ENCODE results near the gene FGGY. TPM values are rescaled to one million over a fixed set of nuclear protein-coding genes. Genes with fewer than 3 reads are reported as not detected.

Gene FGGY
- total RNA-seq, 1 experiment from 2014 or later: 12.0 TPM

DNA sequence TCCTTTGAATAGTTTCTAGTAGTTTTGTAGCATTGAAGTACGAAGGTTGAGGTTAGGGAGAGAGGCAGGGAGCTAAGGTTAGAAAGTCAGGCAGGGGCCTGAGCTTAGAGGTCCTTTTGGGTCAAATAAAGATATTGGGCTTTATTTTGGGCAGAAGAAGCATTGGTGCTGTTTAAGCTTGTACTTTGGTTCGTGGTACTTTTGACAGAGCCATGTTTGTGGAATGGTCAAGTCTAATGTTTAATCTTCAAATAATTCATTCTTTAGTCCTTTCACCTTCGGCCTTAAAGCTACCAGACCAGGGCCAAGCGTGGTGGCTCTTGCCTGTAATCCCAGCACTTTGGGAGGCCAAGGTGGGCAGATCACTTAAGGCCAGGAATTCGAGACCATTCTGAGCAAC is 12.5 kb downstream of the FGGY start:
- Mint-ChIP-seq H3K4me1 (peaks cover 33% of the 10 kb centered on the region), H3K27me3 (ENCODE audit: low read depth) (no peaks in the 10 kb centered on the region), H3K9me3 (peaks cover 39% of the 10 kb centered on the region), H3K27ac (no peak overlapping the region), H3K4me3 (no peak overlapping the region), H3K36me3 (peaks cover 17% of the 10 kb centered on the region)
- TF ChIP-seq, protein P1, sequence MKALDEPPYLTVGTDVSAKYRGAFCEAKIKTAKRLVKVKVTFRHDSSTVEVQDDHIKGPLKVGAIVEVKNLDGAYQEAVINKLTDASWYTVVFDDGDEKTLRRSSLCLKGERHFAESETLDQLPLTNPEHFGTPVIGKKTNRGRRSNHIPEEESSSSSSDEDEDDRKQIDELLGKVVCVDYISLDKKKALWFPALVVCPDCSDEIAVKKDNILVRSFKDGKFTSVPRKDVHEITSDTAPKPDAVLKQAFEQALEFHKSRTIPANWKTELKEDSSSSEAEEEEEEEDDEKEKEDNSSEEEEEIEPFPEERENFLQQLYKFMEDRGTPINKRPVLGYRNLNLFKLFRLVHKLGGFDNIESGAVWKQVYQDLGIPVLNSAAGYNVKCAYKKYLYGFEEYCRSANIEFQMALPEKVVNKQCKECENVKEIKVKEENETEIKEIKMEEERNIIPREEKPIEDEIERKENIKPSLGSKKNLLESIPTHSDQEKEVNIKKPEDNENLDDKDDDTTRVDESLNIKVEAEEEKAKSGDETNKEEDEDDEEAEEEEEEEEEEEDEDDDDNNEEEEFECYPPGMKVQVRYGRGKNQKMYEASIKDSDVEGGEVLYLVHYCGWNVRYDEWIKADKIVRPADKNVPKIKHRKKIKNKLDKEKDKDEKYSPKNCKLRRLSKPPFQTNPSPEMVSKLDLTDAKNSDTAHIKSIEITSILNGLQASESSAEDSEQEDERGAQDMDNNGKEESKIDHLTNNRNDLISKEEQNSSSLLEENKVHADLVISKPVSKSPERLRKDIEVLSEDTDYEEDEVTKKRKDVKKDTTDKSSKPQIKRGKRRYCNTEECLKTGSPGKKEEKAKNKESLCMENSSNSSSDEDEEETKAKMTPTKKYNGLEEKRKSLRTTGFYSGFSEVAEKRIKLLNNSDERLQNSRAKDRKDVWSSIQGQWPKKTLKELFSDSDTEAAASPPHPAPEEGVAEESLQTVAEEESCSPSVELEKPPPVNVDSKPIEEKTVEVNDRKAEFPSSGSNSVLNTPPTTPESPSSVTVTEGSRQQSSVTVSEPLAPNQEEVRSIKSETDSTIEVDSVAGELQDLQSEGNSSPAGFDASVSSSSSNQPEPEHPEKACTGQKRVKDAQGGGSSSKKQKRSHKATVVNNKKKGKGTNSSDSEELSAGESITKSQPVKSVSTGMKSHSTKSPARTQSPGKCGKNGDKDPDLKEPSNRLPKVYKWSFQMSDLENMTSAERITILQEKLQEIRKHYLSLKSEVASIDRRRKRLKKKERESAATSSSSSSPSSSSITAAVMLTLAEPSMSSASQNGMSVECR (CRISPR knock-in tag; IDR thresholded peaks at IDR 0.05; ENCODE audit: borderline replicate concordance): no peak
- TF ChIP-seq GRHL2 (CRISPR knock-in tag; IDR thresholded peaks at IDR 0.05; ENCODE audit: insufficient replicate concordance, severe bottlenecking) (no peak), PRRX2 (CRISPR knock-in tag; IDR thresholded peaks at IDR 0.05) (no peak), ATF1 (CRISPR knock-in tag; IDR thresholded peaks at IDR 0.05) (no peak), CREM (CRISPR knock-in tag; IDR thresholded peaks at IDR 0.05) (no peak), MXD4 (CRISPR knock-in tag; IDR thresholded peaks at IDR 0.05; ENCODE audit: borderline replicate concordance) (no peak), ZNF263 (CRISPR knock-in tag; IDR thresholded peaks at IDR 0.05; ENCODE audit: low read depth) (no peak), NR3C1 (CRISPR knock-in tag; conservative IDR thresholded peaks at IDR 0.05; ENCODE audit: low read depth) (no peak), GABPB1 (CRISPR knock-in tag; IDR thresholded peaks at IDR 0.05) (no peak), NR1H2 (CRISPR knock-in tag; IDR thresholded peaks at IDR 0.05) (no peak), OVOL2 (CRISPR knock-in tag; IDR thresholded peaks at IDR 0.05; ENCODE audit: borderline replicate concordance) (no peak), ZNF423 (CRISPR knock-in tag; IDR thresholded peaks at IDR 0.05) (no peak), FOXJ3 (CRISPR knock-in tag; IDR thresholded peaks at IDR 0.05; ENCODE audit: borderline replicate concordance) (no peak), MYBL2 (CRISPR knock-in tag; IDR thresholded peaks at IDR 0.05) (no peak), NFATC4 (CRISPR knock-in tag; IDR thresholded peaks at IDR 0.05) (no peak)
- TF ChIP-seq, protein P2, sequence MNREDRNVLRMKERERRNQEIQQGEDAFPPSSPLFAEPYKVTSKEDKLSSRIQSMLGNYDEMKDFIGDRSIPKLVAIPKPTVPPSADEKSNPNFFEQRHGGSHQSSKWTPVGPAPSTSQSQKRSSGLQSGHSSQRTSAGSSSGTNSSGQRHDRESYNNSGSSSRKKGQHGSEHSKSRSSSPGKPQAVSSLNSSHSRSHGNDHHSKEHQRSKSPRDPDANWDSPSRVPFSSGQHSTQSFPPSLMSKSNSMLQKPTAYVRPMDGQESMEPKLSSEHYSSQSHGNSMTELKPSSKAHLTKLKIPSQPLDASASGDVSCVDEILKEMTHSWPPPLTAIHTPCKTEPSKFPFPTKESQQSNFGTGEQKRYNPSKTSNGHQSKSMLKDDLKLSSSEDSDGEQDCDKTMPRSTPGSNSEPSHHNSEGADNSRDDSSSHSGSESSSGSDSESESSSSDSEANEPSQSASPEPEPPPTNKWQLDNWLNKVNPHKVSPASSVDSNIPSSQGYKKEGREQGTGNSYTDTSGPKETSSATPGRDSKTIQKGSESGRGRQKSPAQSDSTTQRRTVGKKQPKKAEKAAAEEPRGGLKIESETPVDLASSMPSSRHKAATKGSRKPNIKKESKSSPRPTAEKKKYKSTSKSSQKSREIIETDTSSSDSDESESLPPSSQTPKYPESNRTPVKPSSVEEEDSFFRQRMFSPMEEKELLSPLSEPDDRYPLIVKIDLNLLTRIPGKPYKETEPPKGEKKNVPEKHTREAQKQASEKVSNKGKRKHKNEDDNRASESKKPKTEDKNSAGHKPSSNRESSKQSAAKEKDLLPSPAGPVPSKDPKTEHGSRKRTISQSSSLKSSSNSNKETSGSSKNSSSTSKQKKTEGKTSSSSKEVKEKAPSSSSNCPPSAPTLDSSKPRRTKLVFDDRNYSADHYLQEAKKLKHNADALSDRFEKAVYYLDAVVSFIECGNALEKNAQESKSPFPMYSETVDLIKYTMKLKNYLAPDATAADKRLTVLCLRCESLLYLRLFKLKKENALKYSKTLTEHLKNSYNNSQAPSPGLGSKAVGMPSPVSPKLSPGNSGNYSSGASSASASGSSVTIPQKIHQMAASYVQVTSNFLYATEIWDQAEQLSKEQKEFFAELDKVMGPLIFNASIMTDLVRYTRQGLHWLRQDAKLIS (CRISPR knock-in tag; IDR thresholded peaks at IDR 0.05; ENCODE audit: borderline replicate concordance): no peak
- TF ChIP-seq, protein P3, sequence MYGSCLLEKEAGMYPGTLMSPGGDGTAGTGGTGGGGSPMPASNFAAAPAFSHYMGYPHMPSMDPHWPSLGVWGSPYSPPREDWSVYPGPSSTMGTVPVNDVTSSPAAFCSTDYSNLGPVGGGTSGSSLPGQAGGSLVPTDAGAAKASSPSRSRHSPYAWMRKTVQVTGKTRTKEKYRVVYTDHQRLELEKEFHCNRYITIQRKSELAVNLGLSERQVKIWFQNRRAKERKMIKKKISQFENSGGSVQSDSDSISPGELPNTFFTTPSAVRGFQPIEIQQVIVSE (CRISPR knock-in tag; IDR thresholded peaks at IDR 0.05; ENCODE audit: borderline replicate concordance): no peak
- TF ChIP-seq, protein P4, sequence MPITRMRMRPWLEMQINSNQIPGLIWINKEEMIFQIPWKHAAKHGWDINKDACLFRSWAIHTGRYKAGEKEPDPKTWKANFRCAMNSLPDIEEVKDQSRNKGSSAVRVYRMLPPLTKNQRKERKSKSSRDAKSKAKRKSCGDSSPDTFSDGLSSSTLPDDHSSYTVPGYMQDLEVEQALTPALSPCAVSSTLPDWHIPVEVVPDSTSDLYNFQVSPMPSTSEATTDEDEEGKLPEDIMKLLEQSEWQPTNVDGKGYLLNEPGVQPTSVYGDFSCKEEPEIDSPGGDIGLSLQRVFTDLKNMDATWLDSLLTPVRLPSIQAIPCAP (CRISPR knock-in tag; IDR thresholded peaks at IDR 0.05): no peak
- TF ChIP-seq, protein P5, sequence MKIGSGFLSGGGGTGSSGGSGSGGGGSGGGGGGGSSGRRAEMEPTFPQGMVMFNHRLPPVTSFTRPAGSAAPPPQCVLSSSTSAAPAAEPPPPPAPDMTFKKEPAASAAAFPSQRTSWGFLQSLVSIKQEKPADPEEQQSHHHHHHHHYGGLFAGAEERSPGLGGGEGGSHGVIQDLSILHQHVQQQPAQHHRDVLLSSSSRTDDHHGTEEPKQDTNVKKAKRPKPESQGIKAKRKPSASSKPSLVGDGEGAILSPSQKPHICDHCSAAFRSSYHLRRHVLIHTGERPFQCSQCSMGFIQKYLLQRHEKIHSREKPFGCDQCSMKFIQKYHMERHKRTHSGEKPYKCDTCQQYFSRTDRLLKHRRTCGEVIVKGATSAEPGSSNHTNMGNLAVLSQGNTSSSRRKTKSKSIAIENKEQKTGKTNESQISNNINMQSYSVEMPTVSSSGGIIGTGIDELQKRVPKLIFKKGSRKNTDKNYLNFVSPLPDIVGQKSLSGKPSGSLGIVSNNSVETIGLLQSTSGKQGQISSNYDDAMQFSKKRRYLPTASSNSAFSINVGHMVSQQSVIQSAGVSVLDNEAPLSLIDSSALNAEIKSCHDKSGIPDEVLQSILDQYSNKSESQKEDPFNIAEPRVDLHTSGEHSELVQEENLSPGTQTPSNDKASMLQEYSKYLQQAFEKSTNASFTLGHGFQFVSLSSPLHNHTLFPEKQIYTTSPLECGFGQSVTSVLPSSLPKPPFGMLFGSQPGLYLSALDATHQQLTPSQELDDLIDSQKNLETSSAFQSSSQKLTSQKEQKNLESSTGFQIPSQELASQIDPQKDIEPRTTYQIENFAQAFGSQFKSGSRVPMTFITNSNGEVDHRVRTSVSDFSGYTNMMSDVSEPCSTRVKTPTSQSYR (CRISPR knock-in tag; IDR thresholded peaks at IDR 0.05): no peak
- ATAC-seq (no peak), DNase-seq (ENCODE audit: low spot score) (no peak)
- ChIA-PET CTCF (interaction anchor here (0.8 to 1.0 kb wide), 2 partner anchors 19 to 50 kb away, joined by 3 to 5 read pairs; no protein-coding TSS in a partner anchor), POLR2A (interaction anchor here (0.6 kb wide), 1 partner anchor 348 kb away, joined by 3 read pairs; no protein-coding TSS in a partner anchor)

All from WTC11 (cell line).